Kidney (tissue), 14 donors: ENCODE results near the gene RNASEH2A. TPM values are rescaled to one million over a fixed set of nuclear protein-coding genes. Genes with fewer than 3 reads are reported as not detected.
A peak's percentile ranks its signal among the peaks of the same experiment; 100 is the strongest.

Experiments used
- DNase-seq, 5 donors: peaks; one replicate each; pipeline ENCODE4 v3.0.0-alpha.2; 2013 to 2020
- FAIRE-seq: peaks from 2 replicates; lab custom pipeline; 2012; peaks lifted over from hg19 to GRCh38; lab: Jason Lieb, UNC
- H3K27ac ChIP-seq, 2 donors: one replicate each; pipeline ENCODE4 v1.7.0; 2013; ENCODE audit warnings: low read depth in 2 of 2, low read length in 2 of 2, inconsistent platforms in 1 of 2
- H3K27me3 ChIP-seq: one replicate; pipeline ENCODE4 v1.7.1; 2013; ENCODE audit warnings: low read length, inconsistent platforms; ENCODE audit not compliant: control insufficient read depth, insufficient read depth
- H3K36me3 ChIP-seq, 3 donors: one replicate each; pipeline versions ENCODE4 v1.7.0 to v1.7.1; 2013; ENCODE audit warnings: low read length in 3 of 3, control low read depth in 1 of 3, inconsistent platforms in 1 of 3; ENCODE audit not compliant: insufficient read depth in 3 of 3, control insufficient read depth in 2 of 3
- H3K4me1 ChIP-seq, 3 donors: one replicate each; pipeline versions ENCODE4 v1.7.0 to v1.7.1; 2013; ENCODE audit warnings: low read length in 3 of 3, inconsistent platforms in 1 of 3, low read depth in 1 of 3; ENCODE audit not compliant: control insufficient read depth in 2 of 3, insufficient read depth in 2 of 3
- H3K4me3 ChIP-seq, 3 donors: one replicate each; pipeline versions ENCODE4 v1.7.0 to v1.8.1; 2013; ENCODE audit warnings: low read length in 3 of 3, control low read depth in 1 of 3, inconsistent platforms in 1 of 3
- H3K9ac ChIP-seq, 3 donors: one replicate each; pipeline versions ENCODE4 v1.7.0 to v1.7.1; 2013; ENCODE audit warnings: low read length in 3 of 3, control low read depth in 1 of 3, inconsistent platforms in 1 of 3
- H3K9me3 ChIP-seq, 3 donors: one replicate each; pipeline versions ENCODE4 v1.7.0 to v1.7.1; 2013; ENCODE audit warnings: low read length in 3 of 3, control low read depth in 1 of 3, inconsistent platforms in 1 of 3; ENCODE audit not compliant: control insufficient read depth in 2 of 3, insufficient read depth in 1 of 3
- CTCF ChIP-seq: IDR thresholded peaks from 3 replicates; pipeline ENCODE4 v1.5.1; 2012; ENCODE audit warnings: mild to moderate bottlenecking, moderate library complexity, borderline replicate concordance; ENCODE audit not compliant: insufficient read depth; ENCODE audit errors: extremely low read depth
- intact Hi-C: fragments of 100-400 bp; cut with DNase I; formaldehyde crosslinking; loops from one replicate; pipeline ENCODE4 v1.11.1; 2022
- polyA plus RNA-seq: library from polyadenylated mRNA; stranded (reverse); fragments of 350-450 nt; fragmentation: Illumina TruSeq; extraction: RNeasy Lipid Tissue Mini Kit (QIAGEN cat#74804); gene quantifications from one replicate; pipeline ENCODE4 v1.2.3, GENCODE V29; 2014; ENCODE audit warnings: low read depth, low replicate concordance; ENCODE audit not compliant: insufficient read depth
- total RNA-seq: library from RNA; stranded (reverse); fragmentation: NEBNext Ultra II Directional; extraction: Animal tissue kit (Norgen Biotek cat#: 25700); gene quantifications from one replicate; pipeline ENCODE4 v1.2.1, GENCODE V29; 2021
- donor health status: control.
- donor health status: control.
- donor health status: control.
- donor health status: control.
- donor health status: control.
- donor health status: DM: yes; HTN: yes; CAD: no.
- donor health status: Normal renal cell carcinoma (clear cell type).

The RNASEH2A gene
- total and polyA plus RNA-seq, 2 donors from 2014 or later, result 1.3 to 7.9 TPM

DNA sequence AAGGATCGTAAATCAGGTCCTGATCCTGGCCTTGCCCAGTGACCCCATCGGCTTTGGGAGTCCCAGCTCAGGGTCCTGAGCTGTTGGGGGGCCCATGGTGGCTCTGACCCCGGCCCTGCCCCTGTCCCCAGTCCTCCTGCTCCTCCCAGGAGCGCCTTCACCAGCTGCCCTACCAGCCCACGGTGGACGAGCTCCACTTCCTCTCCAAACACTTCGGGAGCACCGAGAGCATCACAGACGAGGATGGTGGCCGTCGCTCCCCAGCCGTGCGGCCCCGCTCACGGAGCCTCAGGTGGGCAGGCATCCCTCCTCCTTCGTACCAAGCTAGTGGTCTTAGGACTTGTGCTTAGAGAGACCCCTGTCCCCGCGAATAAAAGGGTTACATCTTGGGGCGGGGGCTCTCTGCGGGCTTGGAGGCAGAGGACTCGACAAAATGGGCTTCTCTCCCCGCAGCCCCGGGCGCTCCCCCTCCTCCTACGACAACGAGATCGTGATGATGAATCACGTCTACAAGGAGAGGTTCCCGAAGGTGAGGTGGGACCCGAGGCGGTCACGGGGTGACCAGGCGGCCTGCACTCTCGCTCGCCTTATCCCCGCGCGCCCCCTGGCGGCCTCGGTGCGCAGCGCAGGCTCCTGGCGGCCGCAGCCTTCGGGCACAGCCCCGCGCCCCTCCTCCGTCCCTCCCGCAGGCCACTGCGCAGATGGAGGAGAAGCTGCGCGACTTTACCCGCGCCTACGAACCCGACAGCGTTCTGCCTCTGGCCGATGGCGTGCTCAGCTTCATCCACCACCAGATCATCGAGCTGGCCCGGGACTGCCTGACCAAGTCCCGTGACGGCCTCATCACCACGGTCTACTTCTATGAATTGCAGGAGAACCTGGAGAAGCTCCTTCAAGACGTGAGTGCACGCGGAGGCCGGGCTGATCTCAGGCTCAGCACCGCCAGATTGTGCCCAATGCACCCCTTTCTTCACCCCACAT lies 41.1 kb downstream of the RNASEH2A start:
- FAIRE-seq (no peak), DNase-seq (peak; percentile 85 to 93 (median 92))
- H3K27ac ChIP-seq, result no peak overlapping the region
- no peak overlapping the region for H3K9ac ChIP-seq
- intact Hi-C loops, result no loop called here
- no peaks in the 10 kb centered on the region for H3K9me3 ChIP-seq
- TF ChIP-seq CTCF, result peak; percentile 99
- H3K4me3 ChIP-seq, result peak overlapping the region in 1 of 3 donors; percentile 33
- H3K27me3 ChIP-seq, result peaks cover 4% of the 10 kb centered on the region
- no peaks in the 10 kb centered on the region for H3K36me3 ChIP-seq
- H3K4me1 ChIP-seq, result peaks cover 0 to 7% (median 0%) of the 10 kb centered on the region in 3 donors

GRCh38 chr19:12856653-12857052 lies 50.3 kb downstream of the RNASEH2A start:
- no peak overlapping the region for H3K27ac ChIP-seq
- no peak overlapping the region for H3K4me3 ChIP-seq
- no peak for DNase-seq
- H3K27me3 ChIP-seq, result no peaks in the 10 kb centered on the region
- no peaks in the 10 kb centered on the region for H3K4me1 ChIP-seq
- no peaks in the 10 kb centered on the region for H3K36me3 ChIP-seq
- no peak for TF ChIP-seq CTCF
- no peak for FAIRE-seq
- H3K9me3 ChIP-seq, result no peaks in the 10 kb centered on the region
- intact Hi-C loops, result no loop called here
- H3K9ac ChIP-seq, result no peak overlapping the region

GRCh38 chr19:12858041-12858928 lies 51.9 kb downstream of the RNASEH2A start:
- no peaks in the 10 kb centered on the region for H3K9me3 ChIP-seq
- no peaks in the 10 kb centered on the region for H3K27me3 ChIP-seq
- no peak overlapping the region for H3K4me3 ChIP-seq
- no peak for TF ChIP-seq CTCF
- intact Hi-C loops, result no loop called here
- no peak overlapping the region for H3K9ac ChIP-seq
- H3K27ac ChIP-seq, result no peak overlapping the region
- no peaks in the 10 kb centered on the region for H3K36me3 ChIP-seq
- FAIRE-seq, result no peak
- DNase-seq, result peak in 1 of 5 donors; percentile 29
- no peaks in the 10 kb centered on the region for H3K4me1 ChIP-seq
